K562 treated with DMSO at 1 percent for 48 hours (cell line): ENCODE measurements around the gene ZBED3. TPM values are rescaled to one million over a fixed set of nuclear protein-coding genes. Genes with fewer than 3 reads are reported as not detected.

Experiments
- total RNA-seq: library from RNA; unstranded; fragments of 300-600 nt; gene quantifications from 2 replicates; pipeline ENCODE4 v1.2.3, GENCODE V29; 2022; ENCODE audit warnings: low replicate concordance; ENCODE audit errors: extremely low read depth

ZBED3 gene
- total RNA-seq, result not detected in 2 replicates

GRCh38 chr5:77086689-77087483 is at the start of gene ZBED3:
TSS of gene ZBED3 (minus strand) at chr5:77087285. CDS start at chr5:77077878, 9,407 bp downstream.

GRCh38 chr5:77030097-77031071 is 56.7 kb downstream of the ZBED3 start, which contains the start of gene AGGF1:
TSS of gene AGGF1 (plus strand) at chr5:77030404. CDS start at chr5:77030767, 363 bp downstream.

Other genes starting within 250 kb of the ZBED3 start
- not detected in 2 replicates for gene S100Z, start 237.3 kb downstream of the ZBED3 start, total RNA-seq
- not detected in 2 replicates for gene CRHBP, start 134.2 kb downstream of the ZBED3 start, total RNA-seq
- gene AGGF1, start 56.9 kb downstream of the ZBED3 start, total RNA-seq, result not detected in 2 replicates
- gene PDE8B, start 123.4 kb upstream of the ZBED3 start, total RNA-seq, result not detected in 2 replicates